ENCODE measurements around the gene CDR2.

DNA sequence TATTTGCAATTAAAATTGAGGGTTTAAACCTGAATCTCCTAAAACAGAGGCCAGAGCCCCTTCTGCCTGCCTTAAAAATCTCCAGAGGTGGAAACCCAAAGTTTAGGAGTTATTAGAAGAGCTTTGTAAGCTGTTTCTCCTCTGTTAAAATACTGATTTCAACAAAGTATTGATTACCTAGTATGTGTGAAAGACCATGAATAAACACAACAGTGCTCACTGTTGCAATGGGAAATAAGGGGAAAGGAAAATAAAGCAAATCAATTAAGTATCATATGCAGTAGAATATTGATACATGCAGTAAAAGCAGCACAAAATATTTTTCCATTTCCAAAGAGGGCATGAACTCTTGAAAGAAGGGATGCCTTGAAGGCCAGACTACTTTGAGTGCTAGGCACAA is 14.7 kb downstream of the CDR2 start:
- TF ChIP-seq, protein P1, sequence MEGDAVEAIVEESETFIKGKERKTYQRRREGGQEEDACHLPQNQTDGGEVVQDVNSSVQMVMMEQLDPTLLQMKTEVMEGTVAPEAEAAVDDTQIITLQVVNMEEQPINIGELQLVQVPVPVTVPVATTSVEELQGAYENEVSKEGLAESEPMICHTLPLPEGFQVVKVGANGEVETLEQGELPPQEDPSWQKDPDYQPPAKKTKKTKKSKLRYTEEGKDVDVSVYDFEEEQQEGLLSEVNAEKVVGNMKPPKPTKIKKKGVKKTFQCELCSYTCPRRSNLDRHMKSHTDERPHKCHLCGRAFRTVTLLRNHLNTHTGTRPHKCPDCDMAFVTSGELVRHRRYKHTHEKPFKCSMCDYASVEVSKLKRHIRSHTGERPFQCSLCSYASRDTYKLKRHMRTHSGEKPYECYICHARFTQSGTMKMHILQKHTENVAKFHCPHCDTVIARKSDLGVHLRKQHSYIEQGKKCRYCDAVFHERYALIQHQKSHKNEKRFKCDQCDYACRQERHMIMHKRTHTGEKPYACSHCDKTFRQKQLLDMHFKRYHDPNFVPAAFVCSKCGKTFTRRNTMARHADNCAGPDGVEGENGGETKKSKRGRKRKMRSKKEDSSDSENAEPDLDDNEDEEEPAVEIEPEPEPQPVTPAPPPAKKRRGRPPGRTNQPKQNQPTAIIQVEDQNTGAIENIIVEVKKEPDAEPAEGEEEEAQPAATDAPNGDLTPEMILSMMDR (IDR thresholded peaks at IDR 0.05): no peak
- TF ChIP-seq ZFX (IDR thresholded peaks at IDR 0.05; ENCODE audit: borderline replicate concordance): no peak
